ENCODE data around the gene FBXL15.

DNA sequence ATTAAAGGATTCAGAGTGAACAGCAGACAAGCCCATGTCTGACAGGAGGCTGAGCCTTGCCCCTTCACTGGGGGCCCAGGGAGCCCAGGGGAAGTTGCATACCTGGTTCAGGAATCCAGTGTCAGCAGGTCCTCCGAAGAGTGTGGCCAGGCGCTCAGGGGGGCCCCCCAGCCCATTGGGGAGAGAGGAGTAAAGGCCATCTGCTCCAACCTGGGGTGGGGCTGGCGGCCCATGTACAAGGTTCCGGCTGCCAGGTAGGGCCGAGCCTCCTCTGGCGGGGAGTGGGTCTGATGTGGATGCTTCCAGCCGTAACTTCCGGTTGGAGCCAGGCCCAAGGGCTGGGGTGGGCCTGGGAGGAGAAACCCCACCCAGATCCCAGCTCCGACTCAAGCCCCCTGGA is 4.4 kb upstream of the FBXL15 start:
- TF ChIP-seq ZNF10 (CRISPR knock-in tag; IDR thresholded peaks at IDR 0.05; ENCODE audit: borderline replicate concordance, low read depth) (no peak), ATF1 (CRISPR knock-in tag; IDR thresholded peaks at IDR 0.05) (no peak), FOXA3 (CRISPR knock-in tag; IDR thresholded peaks at IDR 0.05) (no peak), ZNF691 (CRISPR knock-in tag; IDR thresholded peaks at IDR 0.05; ENCODE audit: borderline replicate concordance, low read depth) (no peak), SRF (IDR thresholded peaks at IDR 0.05; ENCODE audit: low read depth, low read length) (no peak)
- TF ChIP-seq, protein P1, sequence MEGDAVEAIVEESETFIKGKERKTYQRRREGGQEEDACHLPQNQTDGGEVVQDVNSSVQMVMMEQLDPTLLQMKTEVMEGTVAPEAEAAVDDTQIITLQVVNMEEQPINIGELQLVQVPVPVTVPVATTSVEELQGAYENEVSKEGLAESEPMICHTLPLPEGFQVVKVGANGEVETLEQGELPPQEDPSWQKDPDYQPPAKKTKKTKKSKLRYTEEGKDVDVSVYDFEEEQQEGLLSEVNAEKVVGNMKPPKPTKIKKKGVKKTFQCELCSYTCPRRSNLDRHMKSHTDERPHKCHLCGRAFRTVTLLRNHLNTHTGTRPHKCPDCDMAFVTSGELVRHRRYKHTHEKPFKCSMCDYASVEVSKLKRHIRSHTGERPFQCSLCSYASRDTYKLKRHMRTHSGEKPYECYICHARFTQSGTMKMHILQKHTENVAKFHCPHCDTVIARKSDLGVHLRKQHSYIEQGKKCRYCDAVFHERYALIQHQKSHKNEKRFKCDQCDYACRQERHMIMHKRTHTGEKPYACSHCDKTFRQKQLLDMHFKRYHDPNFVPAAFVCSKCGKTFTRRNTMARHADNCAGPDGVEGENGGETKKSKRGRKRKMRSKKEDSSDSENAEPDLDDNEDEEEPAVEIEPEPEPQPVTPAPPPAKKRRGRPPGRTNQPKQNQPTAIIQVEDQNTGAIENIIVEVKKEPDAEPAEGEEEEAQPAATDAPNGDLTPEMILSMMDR (CRISPR knock-in tag; IDR thresholded peaks at IDR 0.05): no peak

Measured in HepG2 (cell line).